CD4-positive, alpha-beta T cell treated with Interleukin-6 for 4 hours (primary cell): ENCODE measurements around the gene TNFAIP6.
"Not testable (repeated sequence)": the region's sequence is repeated elsewhere in the genome, so short reads cannot be mapped to it uniquely, and the experiment has no call there.

ENCODE experiments used
- DNase-seq: peaks from one replicate; pipeline ENCODE4 v3.0.0-alpha.2; 2020; ENCODE audit warnings: mixed read lengths

The TNFAIP6 gene, protein sequence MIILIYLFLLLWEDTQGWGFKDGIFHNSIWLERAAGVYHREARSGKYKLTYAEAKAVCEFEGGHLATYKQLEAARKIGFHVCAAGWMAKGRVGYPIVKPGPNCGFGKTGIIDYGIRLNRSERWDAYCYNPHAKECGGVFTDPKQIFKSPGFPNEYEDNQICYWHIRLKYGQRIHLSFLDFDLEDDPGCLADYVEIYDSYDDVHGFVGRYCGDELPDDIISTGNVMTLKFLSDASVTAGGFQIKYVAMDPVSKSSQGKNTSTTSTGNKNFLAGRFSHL

DNA sequence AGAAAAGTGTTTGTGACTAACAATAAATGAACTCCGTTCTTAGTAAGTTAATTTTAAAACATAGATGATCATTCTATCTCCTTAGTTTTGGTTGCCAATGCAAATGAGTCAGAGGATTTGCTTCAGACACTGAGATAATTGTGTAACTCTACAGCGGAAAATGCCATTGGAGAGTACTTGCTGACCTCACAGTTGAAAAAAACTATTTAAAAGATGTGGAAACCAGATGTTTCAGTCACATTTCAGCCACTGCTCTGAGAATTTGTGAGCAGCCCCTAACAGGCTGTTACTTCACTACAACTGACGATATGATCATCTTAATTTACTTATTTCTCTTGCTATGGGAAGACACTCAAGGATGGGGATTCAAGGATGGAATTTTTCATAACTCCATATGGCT, at the start of gene TNFAIP6:
TNFAIP6 (plus strand) TSS at position 234 of the 400 bp plus-strand sequence; CDS start at position 309, 75 bp downstream.
- no peak for DNase-seq

DNA sequence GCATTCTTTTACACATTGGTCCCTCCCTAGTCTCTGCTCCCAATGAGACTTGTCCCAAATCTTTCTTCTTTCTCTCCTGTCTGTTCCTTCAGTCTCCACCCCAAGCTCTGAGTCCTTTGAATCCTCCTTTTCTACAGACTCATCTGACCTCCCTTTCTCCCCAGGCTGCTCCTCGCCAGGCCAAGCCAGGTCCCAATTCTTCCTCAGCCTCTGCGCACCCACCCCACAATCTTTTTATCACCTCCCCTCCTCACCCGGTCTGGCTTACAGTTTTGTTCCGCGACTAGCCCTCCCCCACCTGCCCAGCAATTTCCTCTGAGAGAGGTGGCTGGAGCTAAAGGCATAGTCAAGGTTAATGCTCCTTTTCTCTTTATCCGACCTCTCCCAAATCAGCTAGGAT, 47.1 kb upstream of the TNFAIP6 start:
- DNase-seq = not testable (repeated sequence)

DNA sequence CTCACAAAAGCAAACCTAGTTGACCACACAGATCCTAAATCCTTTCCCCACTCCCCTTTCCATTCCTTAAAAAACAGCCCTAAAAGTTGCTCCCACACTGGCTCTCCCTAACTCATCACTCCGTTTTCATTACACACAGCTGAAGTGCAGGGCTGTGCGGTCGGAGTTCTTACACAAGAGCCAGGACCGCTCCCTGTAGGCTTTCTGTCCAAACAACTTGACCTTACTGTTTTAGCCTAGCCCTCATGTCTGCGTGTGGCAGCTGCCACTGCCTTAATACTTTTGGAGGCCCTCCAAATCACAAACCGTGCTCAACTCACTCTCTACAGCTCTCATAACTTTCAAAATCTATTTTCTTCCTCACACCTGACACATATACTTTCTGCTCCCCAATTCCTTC, 45.0 kb upstream of the TNFAIP6 start:
- DNase-seq = not testable (repeated sequence)

DNA sequence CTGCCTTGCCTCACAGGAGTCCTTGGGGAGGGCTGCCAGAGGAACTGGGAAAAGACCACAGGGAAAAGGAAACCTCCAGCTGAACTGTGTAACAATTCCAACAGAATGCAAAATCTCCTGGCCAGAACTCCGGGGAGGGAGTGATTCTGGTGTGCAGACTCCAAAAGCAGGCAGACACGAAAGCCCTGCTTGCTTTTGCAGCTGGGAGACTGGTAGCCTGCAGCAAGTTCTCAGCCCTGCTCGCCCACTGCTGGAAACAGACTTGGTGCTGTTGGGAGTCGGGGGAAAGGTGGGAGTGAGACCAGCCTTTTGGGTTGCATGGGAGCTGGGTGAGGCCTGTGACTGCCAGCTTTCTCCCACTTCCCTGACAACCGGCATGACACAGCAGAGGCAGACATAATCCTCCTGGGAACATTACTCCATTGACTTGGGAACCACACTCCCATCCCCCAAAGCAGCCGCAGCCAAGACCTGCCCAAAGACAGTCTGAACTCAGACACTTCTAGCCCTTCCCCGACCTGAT, 42.0 kb upstream of the TNFAIP6 start:
- DNase-seq = no peak

DNA sequence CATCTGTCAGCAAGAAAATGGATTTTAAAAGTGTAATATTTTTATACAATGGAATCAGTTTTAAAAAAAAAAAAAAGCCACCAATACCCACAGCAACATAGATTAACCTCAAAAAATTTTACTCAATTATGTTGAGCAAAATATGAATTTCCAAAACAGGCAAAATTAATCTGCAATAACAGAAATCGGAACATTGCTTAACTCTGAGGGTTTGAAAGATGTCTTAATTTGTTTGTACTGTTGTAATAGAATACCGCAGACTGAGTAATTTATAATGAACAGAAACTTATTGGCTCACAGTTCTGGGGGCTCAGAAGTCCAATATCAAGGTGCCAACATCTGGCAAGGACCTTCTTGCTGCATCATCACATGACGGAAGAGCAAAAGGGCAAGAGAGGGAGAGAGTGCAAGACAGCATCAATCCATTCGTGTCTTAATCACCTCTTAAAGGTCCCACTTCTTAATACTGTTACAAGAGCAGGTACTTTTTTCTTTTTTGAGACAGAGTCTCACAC, 31.8 kb upstream of the TNFAIP6 start:
- DNase-seq = no peak

DNA sequence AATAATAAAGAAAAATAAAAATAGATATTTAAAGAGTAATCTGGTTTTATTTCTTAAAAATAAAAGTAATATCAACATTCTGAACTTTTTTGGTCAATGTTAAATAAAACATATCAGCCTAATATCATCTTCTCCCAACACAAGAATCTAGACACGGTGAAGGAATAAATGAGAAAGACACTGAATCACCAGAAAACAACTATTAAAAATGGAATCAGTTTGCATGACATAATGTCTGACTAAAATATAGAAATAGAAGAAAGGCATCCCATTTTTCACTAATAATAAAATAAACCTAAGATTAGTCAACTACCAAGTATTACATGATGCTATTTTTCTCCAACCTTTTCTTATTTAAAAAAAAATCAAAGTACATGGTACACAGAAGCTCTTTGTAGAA, 30.8 kb upstream of the TNFAIP6 start:
- no peak for DNase-seq

DNA sequence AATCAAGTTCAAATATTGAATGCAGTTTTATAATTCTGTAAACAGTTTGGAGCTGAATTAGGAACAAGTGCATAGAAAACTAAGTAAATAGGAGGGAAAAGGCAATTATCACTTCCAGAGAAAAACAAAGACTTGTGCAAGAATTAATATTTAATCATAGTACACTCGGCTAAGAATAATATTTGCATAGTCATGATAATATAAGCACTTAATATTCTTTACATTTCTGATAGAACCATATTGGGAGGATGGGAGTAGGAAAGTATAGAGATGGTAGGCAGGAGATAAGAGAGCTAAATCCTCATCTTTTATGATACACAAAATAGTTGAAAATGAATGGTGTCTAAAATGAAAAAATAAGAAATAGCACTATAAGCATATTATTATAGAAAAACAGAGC, 27.4 kb upstream of the TNFAIP6 start:
- no peak for DNase-seq

DNA sequence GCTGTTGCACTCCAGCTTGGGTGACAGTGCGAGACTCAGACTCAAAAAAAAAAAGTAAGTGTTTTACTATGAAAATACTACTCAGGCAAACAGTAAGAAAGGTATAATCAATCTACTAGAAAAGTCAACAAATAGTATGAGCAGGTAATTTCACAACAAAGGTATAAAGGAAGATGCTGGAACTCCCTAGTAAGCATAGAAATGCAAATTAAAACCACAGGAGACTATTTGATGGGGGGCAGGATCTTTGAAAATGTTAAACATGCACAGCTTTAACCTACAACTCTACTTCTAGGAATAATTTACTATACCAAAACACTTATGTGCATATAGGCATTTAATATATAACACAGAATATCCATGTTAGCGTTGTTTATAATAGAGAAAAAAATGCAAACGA, 24.3 kb upstream of the TNFAIP6 start:
- no peak for DNase-seq

DNA sequence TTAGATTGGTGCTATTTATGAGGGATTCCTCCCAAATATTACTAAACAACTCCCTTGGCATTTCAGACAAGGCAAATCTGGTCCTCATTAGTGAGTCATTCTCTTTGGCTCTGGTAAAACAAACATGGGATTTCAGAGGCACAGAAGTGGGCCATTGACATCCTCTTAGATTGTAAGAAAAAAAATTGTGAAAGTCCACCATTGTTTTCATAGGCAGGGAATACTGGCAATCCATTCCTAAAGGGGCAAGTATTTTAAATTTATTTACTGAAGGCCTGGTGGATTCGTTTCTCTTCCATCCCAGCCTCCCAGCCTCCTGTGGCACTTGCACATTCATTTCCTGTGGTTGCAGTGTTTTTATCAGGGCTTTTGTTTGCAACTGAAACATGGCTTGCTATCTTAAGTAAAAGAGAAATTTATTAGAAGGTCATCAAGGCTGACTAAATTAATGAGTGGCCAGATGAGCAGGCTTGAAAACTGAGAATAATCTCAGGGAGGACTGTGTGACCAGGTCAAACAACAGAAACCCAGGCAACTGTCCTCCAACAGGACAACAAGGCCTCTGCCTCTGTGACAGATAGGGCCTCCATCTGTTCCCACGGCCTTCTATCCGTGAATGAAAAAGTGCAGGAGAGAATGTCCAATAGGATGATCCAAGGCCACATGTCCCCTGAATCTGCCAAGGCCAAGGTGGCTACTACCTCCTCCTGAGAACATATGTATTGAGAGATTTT, 23.1 kb upstream of the TNFAIP6 start:
- no peak for DNase-seq

DNA sequence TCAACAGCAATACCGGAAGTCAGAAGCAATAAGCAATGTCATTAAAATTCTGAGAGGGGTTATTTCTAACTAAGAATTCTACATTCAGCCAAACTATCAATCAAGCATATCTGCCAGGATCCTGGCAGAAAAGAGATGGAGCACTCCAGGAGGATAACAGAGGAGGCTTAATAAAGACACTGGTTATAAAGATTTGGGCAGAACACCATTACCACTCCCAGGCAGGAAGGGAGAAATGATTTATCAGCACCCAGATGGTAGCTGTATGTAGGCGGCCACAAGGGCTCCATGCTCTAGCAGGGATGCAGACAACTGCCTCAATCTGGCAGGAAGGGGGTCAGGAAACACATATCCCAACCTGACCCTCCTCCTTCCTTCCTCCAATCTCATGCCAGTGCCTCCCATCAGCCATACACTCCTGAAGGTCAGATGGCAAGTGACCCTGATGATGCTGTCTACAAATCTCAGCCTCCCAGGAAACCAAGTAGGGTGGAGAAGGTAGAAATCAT, 20.5 kb upstream of the TNFAIP6 start:
- DNase-seq = no peak

DNA sequence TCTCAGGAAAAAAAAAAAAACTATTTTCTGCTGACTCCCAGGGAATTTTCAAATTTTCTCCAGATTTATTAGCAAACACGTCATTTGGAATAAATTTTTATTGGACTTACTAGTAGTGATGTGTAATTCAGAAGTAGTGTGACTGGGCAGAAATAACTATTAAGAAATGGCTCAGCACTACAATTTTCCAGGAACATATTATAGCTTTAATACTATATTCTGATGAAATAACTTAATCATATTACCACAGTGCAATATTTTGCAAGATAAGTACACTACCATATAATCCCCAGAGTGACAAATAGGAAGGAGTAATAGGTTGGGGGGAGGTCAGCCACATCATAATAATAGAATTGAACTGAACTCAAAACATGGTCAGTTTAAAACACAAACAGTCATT, 19.7 kb upstream of the TNFAIP6 start:
- no peak for DNase-seq

DNA sequence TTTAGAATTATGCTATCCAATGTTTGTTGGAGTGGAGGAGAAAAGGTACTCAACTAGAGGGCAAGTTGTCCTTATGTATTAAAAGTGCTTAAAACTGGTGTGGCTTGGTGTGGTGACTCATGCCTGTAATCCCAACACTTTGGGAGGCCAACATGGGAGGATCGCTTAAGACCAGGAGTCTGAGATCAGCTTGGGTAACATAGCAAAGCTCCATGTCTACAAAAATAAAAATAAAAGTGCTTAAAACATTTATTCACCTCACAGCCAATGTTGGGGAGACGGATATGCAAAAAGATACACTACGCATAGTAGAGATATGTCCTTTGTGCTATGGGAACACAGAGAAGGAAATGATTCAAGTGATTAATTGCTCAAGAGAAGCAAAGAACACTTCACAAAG, 19.3 kb upstream of the TNFAIP6 start:
- DNase-seq = no peak

DNA sequence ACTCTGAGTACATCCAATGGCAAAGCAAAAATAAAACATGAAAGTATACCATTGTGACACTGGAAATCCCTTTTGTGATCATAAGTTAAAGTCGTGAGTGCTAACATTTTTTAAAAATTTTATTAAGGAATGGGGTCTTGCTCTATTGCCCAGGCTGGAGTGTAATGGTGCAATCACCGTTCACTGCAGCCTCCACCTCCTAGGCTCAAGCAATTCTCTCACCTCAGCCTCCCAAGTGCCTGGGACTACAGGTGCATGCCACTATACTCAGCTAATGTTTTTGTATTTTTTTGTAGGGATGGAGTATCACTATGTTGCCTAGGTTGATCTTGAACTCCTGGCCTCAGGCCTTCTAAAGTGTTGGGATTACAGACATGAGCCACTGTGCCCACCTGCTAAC, 14.3 kb upstream of the TNFAIP6 start:
- no peak for DNase-seq

DNA sequence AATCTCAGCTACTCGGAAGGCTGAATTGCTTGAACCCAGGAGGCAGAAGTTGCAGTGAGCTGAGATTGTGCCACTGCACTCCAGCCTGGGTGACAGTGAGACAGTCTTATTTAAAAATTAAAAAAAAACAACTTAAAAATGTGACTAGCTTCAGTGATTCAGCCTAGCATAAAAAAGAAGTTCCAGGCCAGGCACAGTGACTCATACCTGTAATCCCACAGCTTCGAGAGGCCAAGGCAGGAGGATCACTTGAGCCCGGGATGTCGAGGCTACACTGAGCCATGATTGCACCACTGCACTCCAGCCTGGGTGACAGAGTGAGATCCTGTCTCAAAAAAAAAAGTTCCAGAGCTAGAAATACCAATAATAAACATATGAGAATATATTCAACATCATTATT, 13.2 kb upstream of the TNFAIP6 start:
- DNase-seq = not testable (repeated sequence)

DNA sequence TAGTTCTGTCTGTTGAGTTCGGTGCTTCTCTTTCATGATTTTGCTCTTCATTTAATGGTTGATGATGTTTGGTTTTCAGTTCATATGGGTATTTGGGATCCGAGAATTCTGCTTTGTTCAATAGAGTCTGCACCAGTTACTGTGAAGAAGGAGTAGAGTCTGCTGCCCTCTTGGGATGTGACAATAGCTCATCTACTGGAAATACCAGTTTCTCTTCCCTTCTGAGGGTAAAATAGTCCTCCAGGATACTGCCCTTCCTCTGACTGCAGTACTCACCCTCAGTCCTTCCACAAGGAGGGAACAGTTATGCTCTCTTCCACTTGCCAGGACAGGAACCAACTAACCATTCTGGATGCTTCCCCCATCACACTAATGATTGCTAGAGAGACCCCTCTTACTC, 12.5 kb upstream of the TNFAIP6 start:
- no peak for DNase-seq

DNA sequence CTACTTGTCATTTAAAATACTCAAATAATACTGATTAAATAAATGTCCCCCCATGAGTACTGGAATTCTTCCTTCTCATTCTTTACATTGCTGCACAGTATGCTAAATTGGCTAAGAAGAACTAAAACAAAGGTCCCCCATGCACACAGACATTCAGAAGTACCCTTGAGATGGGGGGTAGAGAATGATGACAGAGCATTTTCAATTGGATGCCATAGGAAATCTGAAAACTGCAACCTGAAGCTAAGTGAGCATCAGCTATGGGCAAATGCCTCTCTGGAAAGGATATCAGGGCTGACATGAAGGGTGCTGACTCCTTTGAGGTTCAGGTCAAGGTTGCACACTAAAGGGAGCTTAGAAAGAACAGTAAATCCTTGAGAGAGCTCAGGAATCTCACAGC, 10.1 kb upstream of the TNFAIP6 start:
- DNase-seq = no peak

DNA sequence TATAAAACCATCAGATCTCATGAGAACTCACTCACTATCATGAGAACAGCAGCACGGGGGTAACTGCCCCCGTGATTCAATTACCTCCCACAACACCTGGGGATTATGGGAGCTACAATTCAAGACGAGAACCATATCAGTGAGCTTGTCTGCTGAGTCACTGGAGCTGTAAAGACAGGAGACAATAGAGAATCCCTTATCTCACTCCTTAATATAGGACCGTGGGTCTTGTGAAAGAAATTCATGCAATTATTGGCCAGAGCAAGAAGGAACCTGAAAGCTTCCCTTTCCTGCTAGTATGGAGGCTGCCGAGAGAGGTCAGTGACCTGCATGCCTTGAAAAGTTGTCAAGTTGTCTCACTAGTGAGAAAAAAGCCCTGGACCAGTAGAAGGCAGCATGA, 9.5 kb upstream of the TNFAIP6 start:
- no peak for DNase-seq

DNA sequence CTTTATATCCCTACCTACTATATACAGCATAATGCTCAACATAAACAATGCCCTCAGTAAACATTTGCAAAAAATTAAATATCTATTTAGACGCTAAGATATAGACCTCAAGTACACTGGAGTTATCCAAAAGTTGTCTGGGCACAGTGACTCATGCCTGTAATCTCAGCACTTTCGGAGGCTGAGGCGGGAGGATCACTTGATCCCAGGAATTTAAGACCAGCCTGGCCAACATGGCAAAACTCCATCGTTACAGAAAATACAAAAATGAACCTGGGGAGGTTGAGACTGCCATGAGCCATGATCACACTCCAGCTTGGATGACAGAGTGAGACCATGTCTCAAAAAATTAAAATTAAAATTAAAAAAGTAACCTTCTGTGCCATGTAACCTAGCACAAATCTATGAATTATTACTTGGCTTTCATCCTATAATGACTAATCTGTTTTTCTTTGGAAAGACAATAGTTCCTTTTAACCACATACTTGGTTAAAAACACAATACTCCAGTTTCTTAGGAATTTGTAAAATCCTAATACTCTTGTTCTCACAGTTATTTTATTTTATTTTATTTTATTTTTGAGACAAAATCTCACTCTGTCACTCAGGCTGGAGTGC, 6.7 kb upstream of the TNFAIP6 start:
- no peak for DNase-seq

DNA sequence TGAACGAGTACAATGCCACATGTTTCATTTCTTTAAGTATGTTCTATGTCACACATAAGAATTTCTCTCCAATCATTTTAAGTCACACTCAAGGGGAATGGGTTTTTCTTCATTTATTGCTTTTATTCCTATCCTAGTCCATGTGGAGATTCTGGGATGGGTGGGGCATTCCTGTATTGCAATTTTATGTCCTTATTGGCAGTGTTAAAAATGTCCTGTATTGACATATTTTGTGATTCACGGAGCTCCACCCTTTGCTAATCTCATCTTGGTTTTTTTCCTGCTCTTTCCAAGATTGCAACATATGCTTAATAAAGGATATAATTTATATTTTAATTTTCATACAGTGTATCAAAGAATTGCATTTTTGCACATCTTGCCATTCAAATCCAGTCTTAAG, 3.4 kb upstream of the TNFAIP6 start:
- DNase-seq = no peak

DNA sequence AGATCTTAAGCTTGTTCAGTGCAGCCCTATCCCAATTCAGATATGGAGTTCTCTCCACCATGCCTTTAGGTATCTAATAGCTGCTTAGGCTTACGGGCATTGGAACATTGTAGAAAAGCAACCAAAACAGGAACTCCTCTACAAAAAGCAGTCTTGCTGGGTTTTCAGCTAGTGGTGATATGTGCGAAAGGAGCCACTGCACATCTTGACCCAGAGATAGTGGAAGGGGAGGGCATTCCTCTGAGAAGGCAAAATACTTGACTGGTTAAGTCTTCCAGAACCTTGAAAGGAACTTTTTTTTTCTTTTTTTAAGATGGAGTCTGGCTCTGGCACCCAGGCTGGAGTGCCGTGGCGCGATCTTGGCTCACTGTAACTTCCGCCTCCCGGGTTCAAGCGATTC, 2.6 kb upstream of the TNFAIP6 start:
- DNase-seq = no peak

DNA sequence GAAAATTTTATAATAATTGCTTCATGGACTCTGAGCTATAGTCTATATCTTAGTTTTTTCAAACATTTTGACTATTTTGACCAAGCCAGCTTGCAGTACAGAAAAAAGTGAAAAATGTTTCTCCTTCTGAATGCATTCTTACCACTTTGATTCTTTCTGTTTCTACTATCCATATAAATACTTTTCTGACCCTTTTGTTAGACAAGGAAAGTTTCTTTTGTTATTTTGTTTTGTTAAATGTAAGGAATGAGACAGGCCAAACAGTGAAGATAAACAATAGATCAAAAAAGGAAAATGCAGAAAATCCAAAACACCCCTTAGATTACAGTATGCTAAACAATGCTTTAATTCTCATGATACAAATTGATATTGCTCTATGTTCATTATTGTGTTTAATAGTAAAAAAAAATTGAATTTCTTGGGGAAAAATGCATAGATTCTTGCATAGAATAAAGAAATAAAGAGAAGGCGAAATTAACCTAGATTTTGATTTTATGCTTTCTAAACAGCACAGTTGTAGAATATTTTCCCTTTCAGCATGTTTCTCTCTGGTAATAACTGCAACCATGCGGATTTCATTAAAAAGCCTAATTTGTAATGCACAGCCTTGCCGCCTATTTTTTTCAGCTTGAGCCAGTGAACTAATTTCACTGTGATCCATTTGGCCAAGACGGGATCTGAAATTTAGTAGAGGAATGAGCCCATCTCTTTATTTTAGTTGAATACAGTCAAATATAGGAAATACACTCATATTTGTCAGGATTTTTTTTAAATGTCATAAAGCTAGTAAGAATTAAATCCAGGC, 976 bp downstream of the TNFAIP6 start:
- DNase-seq = no peak

DNA sequence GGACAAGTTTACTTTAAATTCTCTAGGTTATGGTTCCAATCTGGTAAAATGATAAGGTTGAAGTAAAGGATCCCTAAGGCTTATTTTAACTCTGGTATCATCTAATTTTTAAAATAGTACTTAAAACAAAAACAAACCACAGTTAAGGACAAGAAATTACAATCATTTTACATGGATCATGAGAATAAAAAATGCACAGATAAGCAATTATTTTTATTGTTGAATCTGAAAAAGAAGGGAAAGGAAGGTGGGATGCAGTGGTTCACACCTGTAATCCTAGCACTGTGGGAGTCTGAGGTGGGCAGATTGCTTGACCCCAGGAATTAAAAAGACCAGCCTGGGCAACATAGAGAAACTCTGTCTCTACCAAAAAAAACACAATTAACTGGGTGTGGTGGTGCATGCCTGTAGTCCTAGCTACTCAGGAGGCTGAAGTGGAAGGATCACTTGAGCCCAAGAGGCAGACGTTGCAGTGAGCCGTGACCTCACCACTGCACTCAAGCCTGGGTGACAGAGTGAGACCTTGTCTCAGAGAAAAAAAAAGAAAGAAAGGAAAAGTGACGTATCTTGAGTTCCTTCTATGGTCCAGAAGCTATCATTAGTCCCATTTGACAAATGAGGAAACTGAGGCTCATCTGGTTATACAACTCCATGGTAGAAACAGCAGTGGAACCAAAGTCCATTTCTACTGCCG, 2.5 kb downstream of the TNFAIP6 start:
- DNase-seq = no peak
